PC-9 (cell line): Measurements from ENCODE around the gene LRGUK.

Source experiments
- CTCF ChIP-seq: fragments of 200-600 bp; sonication (generic); conservative IDR thresholded peaks from 2 replicates; pipeline ENCODE4 v1.6.1; 2017; ENCODE audit warnings: mixed run types, antibody characterized with exemption, mild to moderate bottlenecking, moderate library complexity
- EZH2 ChIP-seq: fragments of 200-600 bp; sonication (generic); IDR thresholded peaks from 2 replicates; pipeline ENCODE4 v1.8.0; 2017; ENCODE audit warnings: antibody characterized with exemption, low read depth

DNA sequence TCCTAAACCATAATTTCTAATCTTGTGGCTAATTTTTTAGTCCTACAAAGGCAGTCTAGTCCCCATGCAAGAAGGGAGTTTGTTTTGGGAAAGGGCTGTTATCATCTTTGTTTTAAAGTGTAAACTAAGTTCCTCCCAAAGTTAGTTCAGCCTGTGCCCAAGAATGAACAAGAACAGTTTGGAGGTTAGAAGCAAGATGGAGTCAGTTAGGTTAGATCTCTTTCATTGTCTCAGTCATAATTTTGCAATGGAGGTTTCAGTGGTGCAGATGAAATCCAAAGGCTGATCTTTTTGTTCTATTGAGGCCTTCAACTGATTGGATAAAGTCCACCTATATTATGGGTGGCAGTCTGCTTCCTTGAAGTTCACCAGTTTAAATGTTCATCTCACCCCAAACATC is 68.1 kb downstream of the LRGUK start:
- TF ChIP-seq CTCF (no peak), EZH2 (no peak)
